Amygdala (tissue), 56 donors: ENCODE data around the gene GAGE12C.
"Not testable (repeated sequence)": the region's sequence is repeated elsewhere in the genome, so short reads cannot be mapped to it uniquely, and the experiment has no call there.

Experiments used
- DNase-seq, 56 donors: peaks; one replicate each; lab custom pipeline; 2025; lab: John Stamatoyannopoulos, UW

The GAGE12C gene, protein sequence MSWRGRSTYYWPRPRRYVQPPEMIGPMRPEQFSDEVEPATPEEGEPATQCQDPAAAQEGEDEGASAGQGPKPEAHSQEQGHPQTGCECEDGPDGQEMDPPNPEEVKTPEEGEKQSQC

DNA sequence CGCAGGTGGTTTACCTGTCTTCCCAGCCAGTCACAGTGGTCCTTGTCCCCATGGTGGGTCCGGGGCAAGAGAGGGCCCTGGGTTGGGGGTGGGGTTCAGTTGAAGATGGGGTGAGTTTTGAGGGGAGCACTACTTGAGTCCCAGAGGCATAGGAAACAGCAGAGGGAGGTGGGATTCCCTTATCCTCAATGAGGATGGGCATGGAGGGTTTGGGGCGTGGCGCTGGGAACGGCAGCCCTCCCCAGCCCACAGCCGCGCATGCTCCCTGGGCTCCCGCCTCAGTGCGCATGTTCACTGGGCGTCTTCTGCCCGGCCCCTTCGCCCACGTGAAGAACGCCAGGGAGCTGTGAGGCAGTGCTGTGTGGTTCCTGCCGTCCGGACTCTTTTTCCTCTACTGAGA, at the start of gene GAGE12C:
Gene GAGE12C (plus strand): TSS at position 301 of the 400 bp plus-strand sequence. CDS start 1,155 bp downstream, outside the sequence.
- not testable (repeated sequence) for DNase-seq

DNA sequence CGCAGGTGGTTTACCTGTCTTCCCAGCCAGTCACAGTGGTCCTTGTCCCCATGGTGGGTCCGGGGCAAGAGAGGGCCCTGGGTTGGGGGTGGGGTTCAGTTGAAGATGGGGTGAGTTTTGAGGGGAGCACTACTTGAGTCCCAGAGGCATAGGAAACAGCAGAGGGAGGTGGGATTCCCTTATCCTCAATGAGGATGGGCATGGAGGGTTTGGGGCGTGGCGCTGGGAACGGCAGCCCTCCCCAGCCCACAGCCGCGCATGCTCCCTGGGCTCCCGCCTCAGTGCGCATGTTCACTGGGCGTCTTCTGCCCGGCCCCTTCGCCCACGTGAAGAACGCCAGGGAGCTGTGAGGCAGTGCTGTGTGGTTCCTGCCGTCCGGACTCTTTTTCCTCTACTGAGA, 9.5 kb downstream of the GAGE12C start, which contains the start of gene GAGE12D:
Gene GAGE12D (plus strand): TSS at position 301 of the 400 bp plus-strand sequence. CDS start 1,155 bp downstream, outside the sequence.
- not testable (repeated sequence) for DNase-seq

DNA sequence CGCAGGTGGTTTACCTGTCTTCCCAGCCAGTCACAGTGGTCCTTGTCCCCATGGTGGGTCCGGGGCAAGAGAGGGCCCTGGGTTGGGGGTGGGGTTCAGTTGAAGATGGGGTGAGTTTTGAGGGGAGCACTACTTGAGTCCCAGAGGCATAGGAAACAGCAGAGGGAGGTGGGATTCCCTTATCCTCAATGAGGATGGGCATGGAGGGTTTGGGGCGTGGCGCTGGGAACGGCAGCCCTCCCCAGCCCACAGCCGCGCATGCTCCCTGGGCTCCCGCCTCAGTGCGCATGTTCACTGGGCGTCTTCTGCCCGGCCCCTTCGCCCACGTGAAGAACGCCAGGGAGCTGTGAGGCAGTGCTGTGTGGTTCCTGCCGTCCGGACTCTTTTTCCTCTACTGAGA, 19.0 kb downstream of the GAGE12C start, which contains the start of gene GAGE12E:
Gene GAGE12E (plus strand): TSS at position 301 of the 400 bp plus-strand sequence. CDS start 1,155 bp downstream, outside the sequence.
- DNase-seq: not testable (repeated sequence)

DNA sequence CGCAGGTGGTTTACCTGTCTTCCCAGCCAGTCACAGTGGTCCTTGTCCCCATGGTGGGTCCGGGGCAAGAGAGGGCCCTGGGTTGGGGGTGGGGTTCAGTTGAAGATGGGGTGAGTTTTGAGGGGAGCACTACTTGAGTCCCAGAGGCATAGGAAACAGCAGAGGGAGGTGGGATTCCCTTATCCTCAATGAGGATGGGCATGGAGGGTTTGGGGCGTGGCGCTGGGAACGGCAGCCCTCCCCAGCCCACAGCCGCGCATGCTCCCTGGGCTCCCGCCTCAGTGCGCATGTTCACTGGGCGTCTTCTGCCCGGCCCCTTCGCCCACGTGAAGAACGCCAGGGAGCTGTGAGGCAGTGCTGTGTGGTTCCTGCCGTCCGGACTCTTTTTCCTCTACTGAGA, 28.6 kb downstream of the GAGE12C start, which contains the start of gene GAGE12F:
Gene GAGE12F (plus strand): TSS at position 301 of the 400 bp plus-strand sequence. CDS start 1,155 bp downstream, outside the sequence.
- not testable (repeated sequence) for DNase-seq

DNA sequence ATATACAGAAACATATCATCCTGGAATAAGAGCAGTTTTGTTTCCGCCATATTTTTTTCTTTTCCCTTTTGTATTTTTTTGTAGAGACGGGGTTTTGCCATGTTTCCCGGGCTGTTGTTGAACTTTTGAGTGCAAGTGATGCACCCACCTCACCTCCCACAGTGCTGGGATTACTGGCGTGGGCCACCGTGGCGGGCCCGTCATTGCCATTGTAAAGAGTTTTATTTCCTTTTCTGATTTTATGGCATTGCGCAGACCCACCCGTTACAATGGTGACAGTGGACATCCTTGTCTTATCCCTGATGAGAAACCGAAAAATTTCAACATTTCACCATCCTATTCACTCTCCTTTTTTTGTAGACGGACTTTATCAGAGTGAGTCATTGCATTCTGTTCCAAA, 36.8 kb downstream of the GAGE12C start:
- not testable (repeated sequence) for DNase-seq

DNA sequence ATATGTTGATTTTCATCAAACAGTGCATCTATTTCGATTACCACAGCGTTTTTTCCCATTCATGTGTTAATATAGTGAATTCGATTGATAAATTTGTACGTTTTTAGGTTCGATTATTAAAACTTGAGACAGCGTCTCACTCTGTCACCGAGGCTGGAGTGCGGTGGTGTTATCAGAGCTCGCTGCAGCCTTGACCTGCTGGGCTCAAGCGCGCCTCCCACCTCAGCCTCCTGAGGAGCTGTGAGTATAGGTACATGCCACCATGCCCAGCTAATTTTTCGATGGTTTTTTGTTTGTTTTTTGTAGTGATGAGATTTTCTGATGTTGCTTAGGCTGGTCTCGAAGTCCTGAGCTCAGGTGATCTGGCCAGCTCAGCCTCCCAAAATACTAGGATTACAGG, 37.2 kb downstream of the GAGE12C start:
- not testable (repeated sequence) for DNase-seq

DNA sequence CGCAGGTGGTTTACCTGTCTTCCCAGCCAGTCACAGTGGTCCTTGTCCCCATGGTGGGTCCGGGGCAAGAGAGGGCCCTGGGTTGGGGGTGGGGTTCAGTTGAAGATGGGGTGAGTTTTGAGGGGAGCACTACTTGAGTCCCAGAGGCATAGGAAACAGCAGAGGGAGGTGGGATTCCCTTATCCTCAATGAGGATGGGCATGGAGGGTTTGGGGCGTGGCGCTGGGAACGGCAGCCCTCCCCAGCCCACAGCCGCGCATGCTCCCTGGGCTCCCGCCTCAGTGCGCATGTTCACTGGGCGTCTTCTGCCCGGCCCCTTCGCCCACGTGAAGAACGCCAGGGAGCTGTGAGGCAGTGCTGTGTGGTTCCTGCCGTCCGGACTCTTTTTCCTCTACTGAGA, 38.1 kb downstream of the GAGE12C start, which contains the start of gene GAGE12G:
Gene GAGE12G (plus strand): TSS at position 301 of the 400 bp plus-strand sequence. CDS start 1,155 bp downstream, outside the sequence.
- not testable (repeated sequence) for DNase-seq

DNA sequence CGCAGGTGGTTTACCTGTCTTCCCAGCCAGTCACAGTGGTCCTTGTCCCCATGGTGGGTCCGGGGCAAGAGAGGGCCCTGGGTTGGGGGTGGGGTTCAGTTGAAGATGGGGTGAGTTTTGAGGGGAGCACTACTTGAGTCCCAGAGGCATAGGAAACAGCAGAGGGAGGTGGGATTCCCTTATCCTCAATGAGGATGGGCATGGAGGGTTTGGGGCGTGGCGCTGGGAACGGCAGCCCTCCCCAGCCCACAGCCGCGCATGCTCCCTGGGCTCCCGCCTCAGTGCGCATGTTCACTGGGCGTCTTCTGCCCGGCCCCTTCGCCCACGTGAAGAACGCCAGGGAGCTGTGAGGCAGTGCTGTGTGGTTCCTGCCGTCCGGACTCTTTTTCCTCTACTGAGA, 47.7 kb downstream of the GAGE12C start, which contains the start of gene GAGE12H:
Gene GAGE12H (plus strand): TSS at position 301 of the 400 bp plus-strand sequence. CDS start 1,155 bp downstream, outside the sequence.
- not testable (repeated sequence) for DNase-seq
